Mesodermal cell (in vitro differentiated cells): ENCODE measurements around the gene COQ3.
A peak's percentile ranks its signal among the peaks of the same experiment; 100 is the strongest.

Source experiments
- H3K27ac ChIP-seq: 2 replicates; pipeline ENCODE4 v1.7.0; 2013; ENCODE audit warnings: mild to moderate bottlenecking, low read depth, low read length, moderate library complexity; ENCODE audit not compliant: severe bottlenecking
- H3K36me3 ChIP-seq: 2 replicates; pipeline ENCODE4 v1.7.1; 2013; ENCODE audit warnings: mild to moderate bottlenecking, low read length, moderate library complexity; ENCODE audit not compliant: control insufficient read depth, insufficient read depth
- H3K4me1 ChIP-seq: one replicate; pipeline ENCODE4 v1.7.1; 2013; ENCODE audit warnings: mild to moderate bottlenecking, low read length; ENCODE audit not compliant: insufficient read depth, control insufficient read depth, poor library complexity, severe bottlenecking
- H3K4me3 ChIP-seq: 2 replicates; pipeline ENCODE4 v1.7.0; 2013; ENCODE audit warnings: low read length, control low read depth, mild to moderate bottlenecking; ENCODE audit not compliant: insufficient read depth, poor library complexity, severe bottlenecking; ENCODE audit errors: extremely low read depth
- H3K9me3 ChIP-seq: 2 replicates; pipeline ENCODE4 v1.7.1; 2013; ENCODE audit warnings: mild to moderate bottlenecking, low read length, moderate library complexity; ENCODE audit not compliant: control insufficient read depth
- WGBS, 2 experiments: methylation state at CpG; one replicate each; pipeline ENCODE4 v1.1.5; 2013; ENCODE audit warnings: missing lambda C conversion rate in 2 of 2; ENCODE audit not compliant: insufficient coverage in 2 of 2; 5-methylcytosine and 5-hydroxymethylcytosine counted together

The COQ3 gene

DNA sequence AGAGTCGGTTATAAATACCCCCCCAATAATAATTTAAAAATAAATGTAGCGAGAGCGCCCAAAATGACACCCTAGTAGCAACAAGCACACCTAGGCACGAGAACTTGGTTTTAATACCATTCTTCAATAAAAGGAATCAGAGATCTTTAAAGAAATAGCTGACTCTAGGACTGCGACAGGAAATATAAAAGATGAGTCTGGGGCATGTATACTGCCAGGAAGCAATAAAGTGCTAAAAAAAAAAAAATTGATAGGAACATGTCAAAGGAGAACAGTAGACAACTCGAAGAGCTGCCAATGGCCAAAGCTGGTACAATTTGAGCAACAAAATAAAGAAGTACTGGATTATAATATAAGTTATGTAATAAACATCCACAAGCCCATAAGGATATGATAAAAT lies 28.9 kb upstream of the COQ3 start:
- Histone ChIP-seq H3K27ac (no peak overlapping the region), H3K4me1 (peaks cover 6% of the 10 kb centered on the region), H3K36me3 (peaks cover 21% of the 10 kb centered on the region), H3K9me3 (no peaks in the 10 kb centered on the region), H3K4me3 (no peak overlapping the region)
- WGBS, 2 experiments: 100% methylated on average over 2 of the region's 6 CpGs; no CpG with 5 or more reads in 1 of the 2 experiments

- Histone ChIP-seq H3K4me1 (no peaks in the 10 kb centered on the region), H3K27ac (no peak overlapping the region), H3K9me3 (no peaks in the 10 kb centered on the region), H3K36me3 (peaks cover 36% of the 10 kb centered on the region), H3K4me3 (no peak overlapping the region)
- WGBS, 2 experiments: 93 to 98% methylated on average over 5 of the region's 9 CpGs
Observed at GRCh38 chr6:99416892-99417767, 23.1 kb upstream of the COQ3 start.

DNA sequence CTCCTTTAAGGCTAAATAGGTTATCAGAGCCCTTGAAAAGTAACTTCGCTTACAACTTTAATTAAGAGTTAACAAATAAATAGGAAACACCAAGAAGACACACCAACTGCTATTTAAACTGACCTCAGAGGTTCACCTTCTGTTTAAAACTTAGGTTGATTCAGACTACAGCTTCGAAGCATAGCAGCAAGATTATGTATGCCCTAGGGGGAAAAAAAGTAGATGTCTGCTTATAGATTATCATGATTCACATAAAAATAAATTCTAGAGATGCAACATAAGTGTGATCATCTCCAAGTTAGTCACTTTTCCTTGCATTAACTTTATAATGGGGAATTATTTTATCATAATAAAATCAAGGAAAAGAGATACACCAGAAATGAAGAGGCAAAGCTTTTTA lies 22.2 kb upstream of the COQ3 start:
- no CpG with 5 or more reads among the region's 2 CpGs for WGBS, 2 experiments
- H3K27ac ChIP-seq: no peak overlapping the region

GRCh38 chr6:99415446-99415845 lies 21.5 kb upstream of the COQ3 start:
- Histone ChIP-seq H3K36me3 (peaks cover 45% of the 10 kb centered on the region), H3K27ac (no peak overlapping the region), H3K4me3 (no peak overlapping the region), H3K4me1 (no peaks in the 10 kb centered on the region), H3K9me3 (no peaks in the 10 kb centered on the region)

More for the DNA sequence above, 22.2 kb upstream of the COQ3 start:
- Histone ChIP-seq H3K4me3 (no peak overlapping the region), H3K36me3 (peaks cover 39% of the 10 kb centered on the region), H3K9me3 (no peaks in the 10 kb centered on the region), H3K4me1 (no peaks in the 10 kb centered on the region)

DNA sequence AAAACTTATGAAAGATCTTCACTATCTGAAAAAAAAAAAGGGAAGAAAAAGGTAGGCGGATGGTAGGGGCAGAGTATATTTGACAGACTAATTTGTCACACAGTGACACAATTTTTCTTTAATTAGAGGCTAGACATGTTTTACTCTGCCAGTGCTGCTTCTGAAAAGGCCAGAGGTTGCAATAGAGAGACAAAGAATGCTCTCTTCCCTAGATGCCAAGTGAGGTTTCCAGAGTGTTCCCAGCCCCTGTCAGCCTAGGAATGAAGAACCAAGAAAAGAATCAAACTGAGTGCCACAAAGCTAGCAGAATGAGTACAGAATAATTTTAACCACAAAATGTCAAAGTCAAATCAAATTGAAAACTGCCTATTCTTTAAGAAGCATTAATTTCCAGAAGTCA lies 18.1 kb upstream of the COQ3 start:
- no peak overlapping the region for H3K27ac ChIP-seq
- H3K36me3 ChIP-seq: peaks cover 68% of the 10 kb centered on the region

DNA sequence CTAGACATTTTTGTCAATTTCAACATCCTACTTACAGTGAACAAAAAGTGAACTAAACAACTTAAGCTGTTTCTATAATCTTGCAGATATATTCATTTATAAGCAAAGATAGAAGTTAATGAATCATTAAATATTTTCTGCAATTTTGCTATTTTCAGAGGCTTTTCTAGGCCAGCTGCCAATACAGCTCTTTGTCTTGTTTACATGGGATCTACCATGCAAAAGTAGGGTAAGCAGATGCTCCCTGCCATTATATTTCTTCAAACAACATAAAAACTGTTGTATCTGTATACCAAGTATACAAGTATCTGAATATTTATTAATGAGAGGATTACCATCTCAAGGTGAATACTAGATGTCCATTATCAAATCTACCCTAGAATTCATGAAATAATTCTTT lies 15.7 kb upstream of the COQ3 start:
- H3K9me3 ChIP-seq: no peaks in the 10 kb centered on the region
- H3K36me3 ChIP-seq: peaks cover 76% of the 10 kb centered on the region
- H3K4me3 ChIP-seq: no peak overlapping the region
- H3K4me1 ChIP-seq: no peaks in the 10 kb centered on the region
- no peak overlapping the region for H3K27ac ChIP-seq

More for the DNA sequence above, 18.1 kb upstream of the COQ3 start:
- H3K4me1 ChIP-seq: no peaks in the 10 kb centered on the region
- H3K4me3 ChIP-seq: no peak overlapping the region
- H3K9me3 ChIP-seq: no peaks in the 10 kb centered on the region
- WGBS, 2 experiments: no CpG with 5 or more reads among the region's 1 CpG

- no peaks in the 10 kb centered on the region for H3K4me1 ChIP-seq
- no peak overlapping the region for H3K4me3 ChIP-seq
- H3K9me3 ChIP-seq: no peaks in the 10 kb centered on the region
- no peak overlapping the region for H3K27ac ChIP-seq
- WGBS, 2 experiments: 80% methylated on average over 3 to 7 of the region's 7 CpGs
- H3K36me3 ChIP-seq: peaks cover 76% of the 10 kb centered on the region
Observed at GRCh38 chr6:99407076-99407475, 13.1 kb upstream of the COQ3 start.

GRCh38 chr6:99402448-99402847 lies 8.5 kb upstream of the COQ3 start:
- no peaks in the 10 kb centered on the region for H3K4me1 ChIP-seq
- H3K9me3 ChIP-seq: no peaks in the 10 kb centered on the region
- no peak overlapping the region for H3K27ac ChIP-seq
- H3K36me3 ChIP-seq: peaks cover 68% of the 10 kb centered on the region
- 94 to 100% methylated on average over 3 of the region's 5 CpGs for WGBS, 2 experiments
- no peak overlapping the region for H3K4me3 ChIP-seq

DNA sequence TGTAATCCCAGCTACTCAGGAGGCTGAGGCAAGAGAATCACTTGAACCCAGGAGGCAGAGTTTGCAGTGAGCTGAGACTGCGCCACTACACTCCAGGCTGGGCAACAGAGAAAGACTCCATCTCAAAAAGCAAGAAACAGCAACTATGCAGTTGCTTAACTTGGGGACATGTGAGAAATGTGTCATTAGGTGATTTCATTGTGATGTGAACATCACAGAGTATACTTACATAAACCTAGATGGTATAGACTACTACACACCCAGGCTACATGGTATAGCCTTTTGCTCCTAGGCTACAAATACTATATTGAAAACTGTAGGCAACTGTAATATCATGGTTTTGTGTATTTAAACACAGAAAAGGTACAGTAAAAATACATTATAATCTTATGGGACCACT lies 3.3 kb upstream of the COQ3 start:
- Histone ChIP-seq H3K27ac (no peak overlapping the region), H3K36me3 (peaks cover 24% of the 10 kb centered on the region), H3K4me1 (no peaks in the 10 kb centered on the region), H3K4me3 (no peak overlapping the region), H3K9me3 (no peaks in the 10 kb centered on the region)
- WGBS, 2 experiments: no CpG with 5 or more reads among the region's 1 CpG

GRCh38 chr6:99393366-99393697 lies 663 bp downstream of the COQ3 start:
- Histone ChIP-seq H3K27ac (peak overlapping the region; percentile 88), H3K36me3 (no peaks in the 10 kb centered on the region), H3K4me3 (peak overlapping the region; percentile 61), H3K9me3 (no peaks in the 10 kb centered on the region), H3K4me1 (no peaks in the 10 kb centered on the region)
- 83% methylated on average over 2 of the region's 2 CpGs; no CpG with 5 or more reads in 1 of the 2 experiments for WGBS, 2 experiments

GRCh38 chr6:99390896-99391295 lies 3.1 kb downstream of the COQ3 start:
- no peaks in the 10 kb centered on the region for H3K9me3 ChIP-seq
- H3K4me3 ChIP-seq: no peak overlapping the region
- no peak overlapping the region for H3K27ac ChIP-seq
- H3K36me3 ChIP-seq: no peaks in the 10 kb centered on the region
- H3K4me1 ChIP-seq: no peaks in the 10 kb centered on the region
- no CpG with 5 or more reads among the region's 3 CpGs for WGBS, 2 experiments
